PC-3 (cell line): ENCODE measurements around the gene TCP1. TPM values are rescaled to one million over a fixed set of nuclear protein-coding genes. Genes with fewer than 3 reads are reported as not detected.
A peak's percentile ranks its signal among the peaks of the same experiment; 100 is the strongest.

Experiments
- ATAC-seq: fragments of 200-7000 bp; cut with Tn5 transposase; 2 replicates; pipeline ENCODE4 v1.9.1; 2020; ENCODE audit warnings: mild to moderate bottlenecking, moderate library complexity
- BruUV-seq: library from RNA; stranded (reverse); fragments of 400-500 nt; replicated peaks from 2 replicates; lab custom pipeline; 2021; lab: Mats Ljungman, UMichigan
- CTCF ChIA-PET: fragments of 300-600 bp; sonication (Branson Sonifier 250); formaldehyde crosslinking; loops from one replicate; lab custom pipeline; 2022; ENCODE audit warnings: antibody characterized with exemption; lab: Charles Lee
- POLR2A ChIA-PET: fragments of 300-600 bp; sonication (Branson Sonifier 250); formaldehyde crosslinking; loops from one replicate; lab custom pipeline; 2022; ENCODE audit warnings: antibody characterized with exemption; ENCODE audit not compliant: unreplicated experiment; lab: Charles Lee
- DNase-seq: peaks from one replicate; pipeline ENCODE4 v3.0.0-alpha.2; 2015
- H2AFZ ChIP-seq: fragments of 300-600 bp; sonication (generic); 2 replicates; pipeline ENCODE4 v1.6.0; 2016; ENCODE audit warnings: antibody characterized with exemption, low read length
- H3F3A ChIP-seq: fragments of 300-600 bp; sonication (generic); one replicate; pipeline ENCODE4 v1.6.0; 2017; ENCODE audit warnings: antibody characterized with exemption, low read length, control low read depth, mild to moderate bottlenecking; ENCODE audit not compliant: unreplicated experiment
- H3K27ac ChIP-seq: fragments of 300-600 bp; sonication (generic); 2 replicates; pipeline ENCODE4 v1.5.1; 2016; ENCODE audit warnings: mild to moderate bottlenecking, low read length
- H3K27me3 ChIP-seq: fragments of 300-600 bp; sonication (generic); 2 replicates; pipeline ENCODE4 v1.6.1; 2016; ENCODE audit warnings: low read length, mixed read lengths
- H3K36me3 ChIP-seq: fragments of 300-600 bp; sonication (generic); 2 replicates; pipeline ENCODE4 v1.6.1; 2016; ENCODE audit warnings: low read depth, mixed run types, low read length, mixed read lengths
- H3K4me1 ChIP-seq: fragments of 300-600 bp; sonication (generic); 2 replicates; pipeline ENCODE4 v1.5.1; 2016; ENCODE audit warnings: low read length; ENCODE audit not compliant: insufficient read depth
- H3K4me2 ChIP-seq: fragments of 300-600 bp; sonication (generic); 2 replicates; pipeline ENCODE4 v1.6.0; 2016; ENCODE audit warnings: low read length
- H3K4me3 ChIP-seq: fragments of 300-600 bp; sonication (generic); 2 replicates; pipeline ENCODE4 v1.5.1; 2016; ENCODE audit warnings: mild to moderate bottlenecking, low read length, mixed read lengths
- H3K79me2 ChIP-seq: fragments of 300-600 bp; sonication (generic); 2 replicates; pipeline ENCODE4 v1.6.1; 2017; ENCODE audit warnings: low read length, mixed read lengths
- H3K9ac ChIP-seq: fragments of 300-600 bp; sonication (generic); 2 replicates; pipeline ENCODE4 v1.6.0; 2016; ENCODE audit warnings: mild to moderate bottlenecking, low read length
- H3K9me2 ChIP-seq: fragments of 300-600 bp; sonication (generic); replicated peaks from 2 replicates; pipeline ENCODE4 v1.6.1; 2016; ENCODE audit warnings: mixed run types, low read length, mixed read lengths
- H3K9me3 ChIP-seq: fragments of 300-600 bp; sonication (generic); 2 replicates; pipeline ENCODE4 v1.6.1; 2016; ENCODE audit warnings: low read length, mixed read lengths
- H4K20me1 ChIP-seq: fragments of 300-600 bp; sonication (generic); 2 replicates; pipeline ENCODE4 v1.6.1; 2016; ENCODE audit warnings: low read length, mixed read lengths
- CTCF ChIP-seq: fragments of 300-600 bp; sonication (generic); conservative IDR thresholded peaks from 2 replicates; pipeline ENCODE4 v1.5.1; 2017; ENCODE audit warnings: antibody characterized with exemption, low read depth, mild to moderate bottlenecking, low read length
- EZH2 ChIP-seq: fragments of 300-600 bp; sonication (generic); IDR thresholded peaks from one replicate; pipeline ENCODE4 v1.6.1; 2017; ENCODE audit warnings: antibody characterized with exemption, mild to moderate bottlenecking, low read length; ENCODE audit not compliant: unreplicated experiment
- EZH2phosphoT487 ChIP-seq: fragments of 300-600 bp; sonication (generic); IDR thresholded peaks from 2 replicates; pipeline ENCODE4 v1.6.1; 2018; ENCODE audit warnings: mild to moderate bottlenecking, antibody characterized with exemption, low read length, borderline replicate concordance
- intact Hi-C: fragments of 100-400 bp; cut with micrococcal nuclease; formaldehyde crosslinking; loops from 2 replicates; pipeline ENCODE4 v1.9.0; 2023
- total RNA-seq: library from RNA; depleted of rRNA; stranded (reverse); fragments of >200 nt; gene quantifications from 2 replicates; pipeline ENCODE4 v1.2.3, GENCODE V29; 2014

TCP1 gene
- total RNA-seq, 1 experiment from 2014 or later = 280 TPM

- no peak for DNase-seq
- peak overlapping the region; percentile 38 for H3K27ac ChIP-seq
- H3K4me3 ChIP-seq = peak overlapping the region; percentile 87
- no peaks in the 10 kb centered on the region for H3F3A ChIP-seq
- peak overlapping the region; percentile 98 for H3K4me2 ChIP-seq
- ATAC-seq = peak; percentile 3
- H2AFZ ChIP-seq = peak overlapping the region; percentile 94
- peaks cover 21% of the 10 kb centered on the region for H3K4me1 ChIP-seq
- TF ChIP-seq CTCF (no peak), EZH2 (no peak), EZH2phosphoT487 (no peak)
- H3K9me3 ChIP-seq = no peaks in the 10 kb centered on the region
- H3K36me3 ChIP-seq = peaks cover 2% of the 10 kb centered on the region; the same call in 1 of the 2 replicates
- ChIA-PET POLR2A (no interaction called here), CTCF (no interaction called here)
- H3K27me3 ChIP-seq = no peaks in the 10 kb centered on the region
- TSS peak; percentile 32 for BruUV-seq
- no peaks in the 10 kb centered on the region for H3K9me2 ChIP-seq
- no peaks in the 10 kb centered on the region for H3K79me2 ChIP-seq
- no peaks in the 10 kb centered on the region for H4K20me1 ChIP-seq
- H3K9ac ChIP-seq = peak overlapping the region; percentile 97
- intact Hi-C loops = loop anchor here (1.0 kb wide), 1 partner anchor 27 kb away; the partner anchor contains the start of gene TCP1
Measured at GRCh38 chr6:159762681-159763293, 26.6 kb downstream of the TCP1 start.

DNA sequence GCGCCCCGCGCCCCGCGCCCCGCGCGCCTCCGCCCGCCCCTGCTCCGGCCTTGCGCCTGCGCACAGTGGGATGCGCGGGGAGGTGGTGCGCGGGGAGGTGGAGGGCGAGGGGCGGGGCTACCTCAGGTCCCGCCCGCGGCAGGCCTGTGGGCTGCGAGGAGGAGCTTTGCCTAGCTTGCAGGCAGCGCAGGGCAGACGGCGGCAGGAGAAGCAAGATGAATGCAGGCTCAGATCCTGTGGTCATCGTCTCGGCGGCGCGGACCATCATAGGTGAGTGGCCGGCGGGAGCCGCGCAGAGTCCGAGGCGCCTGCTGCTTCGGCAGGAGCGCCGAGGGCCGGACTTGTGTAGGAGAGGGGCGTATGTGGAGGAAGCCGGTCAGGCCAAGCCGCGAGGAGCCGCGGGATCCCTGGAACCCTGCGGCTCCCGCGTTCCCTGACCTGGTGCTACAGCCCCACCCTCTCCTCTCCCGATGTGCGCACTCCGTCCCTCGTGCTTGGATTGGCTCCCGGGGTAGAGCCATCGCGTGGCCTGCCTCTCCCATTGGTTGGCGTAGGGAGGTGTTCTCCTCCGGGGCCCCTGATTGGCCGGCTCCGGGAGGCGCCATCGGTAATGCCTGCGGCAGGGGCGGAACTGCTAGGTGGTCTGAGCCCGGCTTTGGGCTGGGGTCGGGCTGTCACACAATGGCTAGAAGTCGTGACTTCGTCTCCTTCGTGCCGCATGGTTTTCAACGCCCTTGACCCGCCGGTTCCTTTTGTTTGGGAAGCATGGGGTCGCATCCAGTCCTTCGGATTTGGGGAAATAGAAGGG, 27.3 kb downstream of the TCP1 start, which contains the start of gene ACAT2:
ACAT2 (plus strand) TSS at position 173 of the 808 bp plus-strand sequence; CDS start at position 216, 43 bp downstream.
- no peak for TF ChIP-seq EZH2phosphoT487
- H3K4me3 ChIP-seq = peak within 1 kb of the TSS; percentile 87
- POLR2A ChIA-PET = no interaction called here
- H3K9me3 ChIP-seq = no peaks in the 10 kb centered on the region
- intact Hi-C loops = loop anchor here (1.0 to 2.0 kb wide), 2 partner anchors 27 to 71 kb away; partner anchors contain the start of gene TCP1
- peaks cover 21% of the 10 kb centered on the region for H3K4me1 ChIP-seq
- peak within 1 kb of the TSS; percentile 97 for H3K9ac ChIP-seq
- H3K27ac ChIP-seq = peak within 1 kb of the TSS; percentile 95
- no peaks in the 10 kb centered on the region for H3K9me2 ChIP-seq
- peak within 1 kb of the TSS; percentile 98 for H3K4me2 ChIP-seq
- BruUV-seq = no TSS peak
- H4K20me1 ChIP-seq = no peaks in the 10 kb centered on the region
- no peaks in the 10 kb centered on the region for H3F3A ChIP-seq
- H2AFZ ChIP-seq = peak within 1 kb of the TSS; percentile 94
- peaks cover 3% of the 10 kb centered on the region; the same call in 1 of the 2 replicates for H3K36me3 ChIP-seq
- no peaks in the 10 kb centered on the region for H3K79me2 ChIP-seq
- peak; percentile 92 for ATAC-seq
- H3K27me3 ChIP-seq = no peaks in the 10 kb centered on the region
- peak; percentile 92 for DNase-seq
- CTCF ChIA-PET = no interaction called here

DNA sequence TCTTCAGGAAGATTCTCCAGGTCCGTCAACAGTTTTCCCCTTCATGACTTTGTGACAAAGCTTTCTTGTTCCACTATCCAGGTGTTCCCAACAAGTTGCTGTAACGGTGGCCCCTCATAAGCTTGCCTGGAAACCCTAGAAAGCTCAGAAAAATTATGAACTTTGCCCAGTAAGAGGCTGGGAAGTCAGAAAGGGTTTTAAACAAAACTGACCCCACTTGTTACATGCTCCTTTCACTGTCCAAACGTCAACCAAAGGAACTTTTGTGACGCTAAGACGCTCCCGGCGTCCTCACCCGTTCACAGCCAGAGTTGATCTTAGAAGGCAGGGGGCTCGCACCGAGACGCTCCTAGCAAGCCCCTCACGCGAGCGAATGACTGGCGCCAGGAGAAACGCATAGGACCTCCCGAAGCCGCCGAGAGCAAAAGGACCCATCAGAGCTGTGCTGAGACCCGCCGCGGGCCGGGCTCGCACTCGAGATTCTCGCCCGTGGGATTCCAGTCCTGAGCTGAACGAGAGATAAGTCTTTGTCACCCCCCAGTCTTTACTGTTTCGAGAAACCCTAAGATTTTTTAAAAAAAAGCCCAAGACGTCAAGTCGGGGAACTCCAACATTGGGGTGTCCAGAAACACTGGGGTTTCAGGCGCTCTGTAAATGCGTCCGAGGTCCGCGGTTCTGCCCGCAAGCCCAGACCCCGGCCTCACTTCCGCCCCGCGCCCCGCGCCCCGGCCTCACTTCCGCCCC, 28.1 kb downstream of the TCP1 start:
- H3F3A ChIP-seq = no peaks in the 10 kb centered on the region
- no peaks in the 10 kb centered on the region for H3K27me3 ChIP-seq
- peak overlapping the region; percentile 78 for H2AFZ ChIP-seq
- H3K27ac ChIP-seq = peak overlapping the region; percentile 28
- H3K9ac ChIP-seq = peak overlapping the region; percentile 97
- POLR2A ChIA-PET = no interaction called here
- H4K20me1 ChIP-seq = no peaks in the 10 kb centered on the region
- H3K4me2 ChIP-seq = peak overlapping the region; percentile 98
- no peak for TF ChIP-seq CTCF
- TF ChIP-seq EZH2phosphoT487 = no peak
- TF ChIP-seq EZH2 = no peak
- DNase-seq = peak; percentile 11
- peak overlapping the region; percentile 87 for H3K4me3 ChIP-seq
- H3K9me2 ChIP-seq = no peaks in the 10 kb centered on the region
- no peaks in the 10 kb centered on the region for H3K9me3 ChIP-seq
- BruUV-seq = TSS peak; percentile 86
- H3K36me3 ChIP-seq = peaks cover 8% of the 10 kb centered on the region
- ATAC-seq = peak; percentile 2; the same call in 1 of the 2 replicates
- intact Hi-C loops = loop anchor here (2.0 kb wide), 1 partner anchor 70 kb away; no protein-coding TSS in a partner anchor
- CTCF ChIA-PET = no interaction called here
- H3K4me1 ChIP-seq = peaks cover 21% of the 10 kb centered on the region
- no peaks in the 10 kb centered on the region for H3K79me2 ChIP-seq
